ENCODE data around the gene NLK. TPM values are rescaled to one million over a fixed set of nuclear protein-coding genes. Genes with fewer than 3 reads are reported as not detected.

The NLK gene
- total RNA-seq, 1 donor from 2014 or later, result 26.0 TPM

DNA sequence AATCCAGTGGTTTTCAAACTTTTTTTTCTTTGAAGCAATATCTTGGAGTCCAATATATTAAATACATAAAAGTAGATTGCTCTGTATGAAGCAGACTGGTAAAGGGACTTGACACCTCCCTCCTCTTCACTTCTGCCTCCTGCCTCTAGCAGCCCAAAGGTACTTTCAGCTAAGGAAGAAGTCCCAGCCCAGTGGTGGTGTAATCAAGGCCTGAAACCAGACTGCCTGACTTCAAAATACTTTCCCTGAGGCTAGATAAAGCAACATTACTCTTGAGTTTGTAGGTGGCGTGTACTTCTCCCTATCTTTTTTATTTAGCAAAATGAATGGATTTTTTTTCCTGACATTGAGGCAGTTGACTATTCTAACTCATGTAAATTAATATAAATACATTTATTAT is 154.2 kb downstream of the NLK start:
- Mint-ChIP-seq H3K27me3 (ENCODE audit: low read depth) (no peaks in the 10 kb centered on the region), H3K4me3 (no peak overlapping the region), H3K27ac (ENCODE audit: unreplicated experiment) (no peak overlapping the region), H3K4me1 (no peaks in the 10 kb centered on the region), H3K36me3 (ENCODE audit: low read depth) (peaks cover 9% of the 10 kb centered on the region), H3K9me3 (no peaks in the 10 kb centered on the region)
- no peak for DNase-seq (ENCODE audit: low read depth, low spot score)
- TF ChIP-seq, protein P1, sequence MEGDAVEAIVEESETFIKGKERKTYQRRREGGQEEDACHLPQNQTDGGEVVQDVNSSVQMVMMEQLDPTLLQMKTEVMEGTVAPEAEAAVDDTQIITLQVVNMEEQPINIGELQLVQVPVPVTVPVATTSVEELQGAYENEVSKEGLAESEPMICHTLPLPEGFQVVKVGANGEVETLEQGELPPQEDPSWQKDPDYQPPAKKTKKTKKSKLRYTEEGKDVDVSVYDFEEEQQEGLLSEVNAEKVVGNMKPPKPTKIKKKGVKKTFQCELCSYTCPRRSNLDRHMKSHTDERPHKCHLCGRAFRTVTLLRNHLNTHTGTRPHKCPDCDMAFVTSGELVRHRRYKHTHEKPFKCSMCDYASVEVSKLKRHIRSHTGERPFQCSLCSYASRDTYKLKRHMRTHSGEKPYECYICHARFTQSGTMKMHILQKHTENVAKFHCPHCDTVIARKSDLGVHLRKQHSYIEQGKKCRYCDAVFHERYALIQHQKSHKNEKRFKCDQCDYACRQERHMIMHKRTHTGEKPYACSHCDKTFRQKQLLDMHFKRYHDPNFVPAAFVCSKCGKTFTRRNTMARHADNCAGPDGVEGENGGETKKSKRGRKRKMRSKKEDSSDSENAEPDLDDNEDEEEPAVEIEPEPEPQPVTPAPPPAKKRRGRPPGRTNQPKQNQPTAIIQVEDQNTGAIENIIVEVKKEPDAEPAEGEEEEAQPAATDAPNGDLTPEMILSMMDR (conservative IDR thresholded peaks at IDR 0.05), result no peak

DNA sequence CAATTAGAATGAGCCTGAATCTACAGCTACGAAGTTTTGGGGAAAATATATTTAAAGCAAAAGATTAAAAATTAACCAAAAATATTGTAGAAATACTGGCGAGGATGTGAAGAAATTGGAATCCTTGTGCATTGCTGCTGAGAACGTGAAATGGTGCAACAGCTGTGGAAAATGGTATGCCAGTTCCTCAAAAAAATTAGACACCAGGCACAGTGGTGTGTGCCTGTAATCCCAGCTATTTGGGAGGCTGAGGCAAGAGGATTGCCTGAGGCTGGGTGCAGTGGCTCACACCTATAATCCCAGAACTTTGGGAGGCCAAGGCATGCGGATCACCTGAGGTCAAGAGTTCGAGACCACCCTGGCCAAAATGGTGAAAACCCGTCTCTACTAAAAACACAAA is 156.6 kb downstream of the NLK start:
- TF ChIP-seq, protein P1 (conservative IDR thresholded peaks at IDR 0.05), result no peak
- Mint-ChIP-seq H3K4me1 (no peaks in the 10 kb centered on the region), H3K27ac (ENCODE audit: unreplicated experiment) (no peak overlapping the region), H3K27me3 (ENCODE audit: low read depth) (no peaks in the 10 kb centered on the region), H3K4me3 (no peak overlapping the region), H3K9me3 (no peaks in the 10 kb centered on the region), H3K36me3 (ENCODE audit: low read depth) (peaks cover 7% of the 10 kb centered on the region)
- no peak for DNase-seq (ENCODE audit: low read depth, low spot score)

DNA sequence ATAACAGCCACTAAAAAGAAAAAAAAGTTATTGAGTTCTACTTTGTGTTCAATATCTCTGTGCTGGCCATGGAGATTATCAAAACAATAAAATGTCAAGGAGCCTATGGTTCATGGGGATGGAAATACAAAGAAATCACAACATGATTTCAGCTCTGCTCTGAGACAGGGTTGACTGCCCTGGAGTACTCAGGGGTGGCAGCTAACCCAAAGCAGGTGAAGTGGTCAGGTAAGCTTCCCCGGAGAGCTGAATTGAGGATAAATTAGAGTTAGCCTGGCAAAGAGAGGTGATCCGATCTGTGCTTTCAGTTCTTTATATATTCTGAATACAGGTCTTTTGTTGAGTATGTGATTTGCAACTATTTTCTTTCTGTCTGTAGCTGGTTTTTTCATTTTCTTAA is 157.3 kb downstream of the NLK start:
- Mint-ChIP-seq H3K4me3 (no peak overlapping the region), H3K9me3 (no peaks in the 10 kb centered on the region), H3K27ac (ENCODE audit: unreplicated experiment) (no peak overlapping the region), H3K27me3 (ENCODE audit: low read depth) (no peaks in the 10 kb centered on the region), H3K4me1 (no peaks in the 10 kb centered on the region), H3K36me3 (ENCODE audit: low read depth) (peaks cover 7% of the 10 kb centered on the region)
- DNase-seq (ENCODE audit: low read depth, low spot score), result no peak
- TF ChIP-seq, protein P1 (conservative IDR thresholded peaks at IDR 0.05), result no peak

DNA sequence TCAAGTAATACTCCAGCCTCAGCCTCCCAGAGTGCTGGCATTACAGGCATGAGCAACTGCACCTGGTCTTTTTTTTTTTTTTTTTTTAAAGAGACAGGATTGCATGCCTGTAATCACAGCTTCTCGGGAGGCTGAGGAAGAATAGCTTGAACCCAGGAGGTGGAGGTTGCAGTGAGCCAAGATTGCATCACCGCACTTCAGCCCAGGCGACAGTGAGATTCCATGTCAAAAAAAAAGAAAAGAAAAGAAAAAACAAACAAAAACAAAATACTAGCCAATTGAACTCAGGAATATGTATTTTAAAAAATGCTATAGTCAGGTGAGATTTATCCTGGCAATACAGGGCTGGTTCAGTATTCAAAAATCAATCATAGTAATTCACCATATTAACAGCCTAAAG is 158.8 kb downstream of the NLK start:
- Mint-ChIP-seq H3K4me1 (no peaks in the 10 kb centered on the region), H3K4me3 (no peak overlapping the region), H3K36me3 (ENCODE audit: low read depth) (peaks cover 7% of the 10 kb centered on the region), H3K9me3 (no peaks in the 10 kb centered on the region), H3K27me3 (ENCODE audit: low read depth) (no peaks in the 10 kb centered on the region), H3K27ac (ENCODE audit: unreplicated experiment) (no peak overlapping the region)
- DNase-seq (ENCODE audit: low read depth, low spot score), result no peak
- TF ChIP-seq, protein P1 (conservative IDR thresholded peaks at IDR 0.05), result no peak

DNA sequence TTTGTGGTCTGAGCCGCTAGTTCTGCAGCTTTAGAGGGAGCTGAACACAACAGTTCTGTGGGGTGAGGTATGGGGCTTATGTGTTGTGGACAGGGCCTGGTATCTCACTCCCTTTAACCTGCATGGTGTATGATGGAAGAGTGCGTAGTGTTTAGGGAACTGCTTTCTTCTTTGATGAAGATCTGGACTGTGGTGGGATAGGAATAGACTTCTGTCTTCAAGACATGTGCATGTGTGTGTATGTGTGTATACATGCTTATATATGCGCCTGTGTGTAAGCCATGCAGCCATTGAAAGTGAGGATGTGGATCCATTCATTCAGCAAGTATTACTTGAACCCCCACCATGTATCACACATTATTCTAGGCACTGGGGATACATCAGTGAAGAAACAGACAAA is 161.8 kb downstream of the NLK start:
- TF ChIP-seq, protein P1 (conservative IDR thresholded peaks at IDR 0.05), result no peak
- H3K4me3 Mint-ChIP-seq, result no peak overlapping the region
- no peaks in the 10 kb centered on the region for H3K4me1 Mint-ChIP-seq
- no peak for DNase-seq (ENCODE audit: low read depth, low spot score)
- H3K27ac Mint-ChIP-seq (ENCODE audit: unreplicated experiment), result no peak overlapping the region
- H3K9me3 Mint-ChIP-seq, result peaks cover under 1% of the 10 kb centered on the region
- peaks cover under 1% of the 10 kb centered on the region for H3K36me3 Mint-ChIP-seq (ENCODE audit: low read depth)
- no peaks in the 10 kb centered on the region for H3K27me3 Mint-ChIP-seq (ENCODE audit: low read depth)

DNA sequence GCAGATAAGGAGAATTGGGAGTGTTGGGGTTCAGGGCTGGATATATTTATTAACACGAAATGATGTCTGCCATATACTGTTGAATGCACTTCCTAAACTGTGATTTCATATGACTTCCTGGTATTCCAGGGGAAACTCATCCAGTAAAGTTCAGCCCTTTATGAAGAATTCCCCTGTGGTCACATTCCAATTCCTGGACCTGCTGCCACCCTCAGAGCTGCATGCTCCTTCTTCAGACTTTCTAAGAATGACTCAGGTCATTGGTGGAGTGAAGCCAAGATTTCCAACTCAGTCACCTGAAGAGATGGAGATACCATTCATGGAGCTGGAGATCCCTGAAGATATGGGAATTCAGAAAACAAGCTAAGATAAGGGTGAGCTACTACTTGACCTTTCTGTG is 162.3 kb downstream of the NLK start:
- no peak for DNase-seq (ENCODE audit: low read depth, low spot score)
- Mint-ChIP-seq H3K36me3 (ENCODE audit: low read depth) (peaks cover 4% of the 10 kb centered on the region), H3K4me1 (no peaks in the 10 kb centered on the region), H3K27me3 (ENCODE audit: low read depth) (no peaks in the 10 kb centered on the region), H3K27ac (ENCODE audit: unreplicated experiment) (no peak overlapping the region), H3K4me3 (no peak overlapping the region), H3K9me3 (peaks cover 4% of the 10 kb centered on the region)
- TF ChIP-seq, protein P1 (conservative IDR thresholded peaks at IDR 0.05), result no peak

All from neural crest cell (in vitro differentiated cells).